Prostate gland (tissue), 2 donors: ENCODE measurements around the gene TXNRD2. TPM values are rescaled to one million over a fixed set of nuclear protein-coding genes. Genes with fewer than 3 reads are reported as not detected.

Source experiments
- DNase-seq: peaks from one replicate; pipeline ENCODE4 v3.0.0-alpha.2; 2019; ENCODE audit warnings: low spot score
- H3K27ac ChIP-seq, 2 donors: fragments of 200-600 bp; sonication (generic); 2 replicates each; pipeline ENCODE4 v1.5.1; 2017 to 2019
- H3K27me3 ChIP-seq: fragments of 200-600 bp; sonication (generic); replicated peaks from 2 replicates; pipeline ENCODE4 v1.5.1; 2019; ENCODE audit not compliant: insufficient read depth
- H3K36me3 ChIP-seq, 2 donors: fragments of 200-600 bp; sonication (generic); 1 replicate in 1 of 2; 2 replicates in 1 of 2; pipeline versions ENCODE4 v1.5.1 to v1.8.1; 2017 to 2019
- H3K4me1 ChIP-seq: fragments of 200-600 bp; sonication (generic); replicated peaks from 2 replicates; pipeline ENCODE4 v1.5.1; 2019
- H3K4me3 ChIP-seq, 2 donors: fragments of 200-600 bp; sonication (generic); 2 replicates each; pipeline ENCODE4 v1.5.1; 2017 to 2019
- H3K9me3 ChIP-seq: fragments of 200-600 bp; sonication (generic); 2 replicates; pipeline ENCODE4 v1.5.1; 2017
- POLR2A ChIP-seq: fragments of 450-650 bp; IDR thresholded peaks from one replicate; pipeline ENCODE4 v1.6.1; 2016; ENCODE audit warnings: antibody characterized with exemption, mild to moderate bottlenecking
- POLR2AphosphoS5 ChIP-seq: sonication (generic); formaldehyde crosslinking; IDR thresholded peaks from one replicate; pipeline ENCODE4 v1.6.1; 2017; ENCODE audit warnings: antibody characterized with exemption
- WGBS: methylation state at CpG from one replicate; pipeline ENCODE4 v1.1.5; 2018; 5-methylcytosine and 5-hydroxymethylcytosine counted together
- intact Hi-C: fragments of 100-400 bp; cut with DNase I; formaldehyde crosslinking; loops from one replicate; pipeline ENCODE4 v1.14.2; 2022
- total RNA-seq, 2 donors: library from RNA; depleted of rRNA; stranded (reverse); fragments of >200 nt; gene quantifications; one replicate each; pipeline ENCODE4 v1.1.0, GENCODE V29; 2016
- TF ChIP-seq, protein P1 (sequence below), 4 experiments: fragments of 200-600 bp in 2 of 4; fragments of 450-650 bp in 2 of 4; sonication (generic) in 2 of 4; IDR thresholded peaks; 1 replicate in 3 of 4; 2 replicates in 1 of 4; pipeline ENCODE4 v1.5.1; 2016 to 2019; ENCODE audit warnings: antibody characterized with exemption in 4 of 4, mild to moderate bottlenecking in 2 of 4, moderate library complexity in 2 of 4

The TXNRD2 gene
- total RNA-seq, 2 donors from 2014 or later, result 62.1 to 84.5 TPM

DNA sequence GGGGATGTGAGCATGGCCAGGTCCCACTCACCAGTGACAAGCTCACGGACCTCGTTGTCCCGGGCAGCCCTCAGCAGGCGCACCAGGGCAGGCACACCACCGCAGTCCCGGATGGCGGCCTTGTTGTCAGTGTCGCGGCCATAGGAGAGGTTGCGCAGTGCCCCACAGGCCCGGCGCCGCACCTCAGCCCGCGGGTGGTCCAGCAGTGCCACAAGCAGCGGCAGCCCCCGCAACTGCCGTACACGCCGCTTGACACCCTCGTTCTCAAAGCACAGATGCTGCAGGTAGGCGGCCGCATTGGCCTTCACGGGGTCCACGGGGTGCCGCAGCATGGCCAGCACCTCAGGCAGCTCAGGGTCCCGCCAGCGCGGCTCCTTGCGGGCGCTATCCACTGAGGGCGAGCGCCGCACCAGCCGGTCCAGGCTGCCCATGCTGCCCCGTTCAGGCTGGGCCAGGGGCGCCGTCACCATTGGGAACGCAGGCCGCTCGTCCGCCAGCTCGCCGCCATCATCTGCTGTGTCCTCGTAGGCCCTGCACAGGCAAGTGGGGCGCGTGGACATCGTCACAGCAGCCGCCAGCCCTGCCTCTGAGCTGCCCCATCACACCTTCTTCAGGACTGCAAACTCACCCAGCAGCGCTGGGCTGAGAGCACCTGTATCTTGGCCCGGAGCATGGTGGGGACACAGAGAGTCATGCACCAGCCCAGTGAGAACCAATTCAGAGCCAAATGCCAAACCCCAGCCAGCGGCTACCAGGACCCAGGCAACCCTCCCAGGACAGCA lies 38.3 kb upstream of the TXNRD2 start:
- Histone ChIP-seq H3K4me1 (no peaks in the 10 kb centered on the region), H3K36me3 (peaks cover 5 to 7% of the 10 kb centered on the region in 2 donors), H3K27ac (no peak overlapping the region), H3K27me3 (no peaks in the 10 kb centered on the region), H3K4me3 (no peak overlapping the region), H3K9me3 (no peaks in the 10 kb centered on the region)
- 96% methylated on average over 48 of the region's 52 CpGs for WGBS
- no peak for DNase-seq
- intact Hi-C loops, result no loop called here
- no peak for TF ChIP-seq POLR2A

DNA sequence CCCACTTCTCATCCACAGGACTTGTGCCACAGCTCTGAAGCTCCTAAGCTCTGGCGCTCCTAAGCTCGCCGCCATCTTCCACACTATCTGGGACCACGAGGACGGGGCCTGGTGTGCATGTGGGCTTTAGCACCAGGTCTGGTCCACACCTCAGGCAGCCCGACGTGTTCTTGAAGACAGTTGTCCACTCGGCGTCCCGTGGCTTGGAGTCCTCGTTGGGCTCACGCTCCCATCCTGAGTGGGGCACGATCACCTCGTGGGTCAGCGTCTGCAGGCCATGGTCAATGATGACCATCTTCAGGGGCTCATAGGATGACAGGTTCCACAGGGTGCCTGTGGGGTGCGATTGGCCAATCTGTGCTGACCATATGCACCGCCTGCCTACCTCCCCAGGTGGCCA lies 37.1 kb upstream of the TXNRD2 start:
- Histone ChIP-seq H3K36me3 (peaks cover 5 to 7% of the 10 kb centered on the region in 2 donors), H3K4me1 (no peaks in the 10 kb centered on the region), H3K4me3 (no peak overlapping the region), H3K9me3 (no peaks in the 10 kb centered on the region), H3K27me3 (no peaks in the 10 kb centered on the region), H3K27ac (no peak overlapping the region)
- no peak for DNase-seq
- intact Hi-C loops, result no loop called here
- 96% methylated on average over 12 of the region's 17 CpGs for WGBS
- TF ChIP-seq POLR2AphosphoS5, result no peak
- TF ChIP-seq POLR2A, result no peak

DNA sequence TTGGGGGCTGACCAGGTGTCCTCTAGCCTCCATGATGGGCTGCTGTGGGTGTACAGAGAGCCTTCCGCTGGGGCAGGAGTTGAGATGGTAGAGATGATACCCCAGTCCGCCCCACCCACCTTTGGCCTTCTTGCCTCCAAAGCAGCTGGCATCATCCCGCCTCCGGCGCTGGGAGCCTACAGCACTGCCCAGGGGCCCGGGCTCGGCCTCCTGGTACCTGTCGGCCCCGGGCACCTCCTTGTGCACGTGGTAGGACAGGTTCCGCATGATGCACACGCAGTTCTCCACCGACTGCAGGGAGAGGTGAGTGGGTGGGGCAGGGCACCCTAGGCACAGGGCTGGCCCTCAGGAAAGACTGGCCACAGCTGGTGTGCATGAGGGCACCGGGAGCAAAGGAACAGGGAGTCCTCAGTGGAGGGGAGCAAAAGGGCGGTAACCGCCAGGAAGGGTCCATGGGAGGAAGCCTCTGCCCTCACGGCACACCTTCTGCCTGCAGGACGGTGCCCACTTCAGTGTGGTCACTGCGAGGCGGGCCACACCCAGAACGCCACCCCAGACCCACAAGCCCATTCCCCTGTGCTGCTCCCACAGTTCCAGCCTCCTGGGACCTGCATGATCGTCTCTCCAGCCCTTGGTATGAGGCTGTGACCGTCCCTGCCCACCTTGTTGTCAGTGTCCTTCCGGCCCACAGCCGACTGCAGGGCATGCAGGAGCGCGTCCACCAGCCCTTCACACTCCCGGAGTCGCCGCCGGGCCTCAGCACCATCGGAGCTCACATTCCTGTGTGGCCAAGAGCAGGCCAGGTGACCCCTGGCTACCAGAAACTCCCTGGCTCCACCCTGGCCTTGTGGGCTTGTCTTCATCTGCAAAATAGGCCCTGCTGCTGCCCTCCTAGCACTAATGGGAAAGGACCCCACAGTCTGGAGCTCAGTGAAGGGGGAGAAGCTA lies 36.0 kb upstream of the TXNRD2 start:
- Histone ChIP-seq H3K27me3 (no peaks in the 10 kb centered on the region), H3K27ac (no peak overlapping the region), H3K4me3 (no peak overlapping the region), H3K4me1 (no peaks in the 10 kb centered on the region), H3K9me3 (no peaks in the 10 kb centered on the region), H3K36me3 (peaks cover 5 to 7% of the 10 kb centered on the region in 2 donors)
- intact Hi-C loops, result no loop called here
- TF ChIP-seq POLR2AphosphoS5 (no peak), POLR2A (no peak)
- TF ChIP-seq, protein P1, sequence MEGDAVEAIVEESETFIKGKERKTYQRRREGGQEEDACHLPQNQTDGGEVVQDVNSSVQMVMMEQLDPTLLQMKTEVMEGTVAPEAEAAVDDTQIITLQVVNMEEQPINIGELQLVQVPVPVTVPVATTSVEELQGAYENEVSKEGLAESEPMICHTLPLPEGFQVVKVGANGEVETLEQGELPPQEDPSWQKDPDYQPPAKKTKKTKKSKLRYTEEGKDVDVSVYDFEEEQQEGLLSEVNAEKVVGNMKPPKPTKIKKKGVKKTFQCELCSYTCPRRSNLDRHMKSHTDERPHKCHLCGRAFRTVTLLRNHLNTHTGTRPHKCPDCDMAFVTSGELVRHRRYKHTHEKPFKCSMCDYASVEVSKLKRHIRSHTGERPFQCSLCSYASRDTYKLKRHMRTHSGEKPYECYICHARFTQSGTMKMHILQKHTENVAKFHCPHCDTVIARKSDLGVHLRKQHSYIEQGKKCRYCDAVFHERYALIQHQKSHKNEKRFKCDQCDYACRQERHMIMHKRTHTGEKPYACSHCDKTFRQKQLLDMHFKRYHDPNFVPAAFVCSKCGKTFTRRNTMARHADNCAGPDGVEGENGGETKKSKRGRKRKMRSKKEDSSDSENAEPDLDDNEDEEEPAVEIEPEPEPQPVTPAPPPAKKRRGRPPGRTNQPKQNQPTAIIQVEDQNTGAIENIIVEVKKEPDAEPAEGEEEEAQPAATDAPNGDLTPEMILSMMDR (IDR thresholded peaks at IDR 0.05), result no peak
- DNase-seq, result no peak
- WGBS, result 74% methylated on average over 31 of the region's 32 CpGs

DNA sequence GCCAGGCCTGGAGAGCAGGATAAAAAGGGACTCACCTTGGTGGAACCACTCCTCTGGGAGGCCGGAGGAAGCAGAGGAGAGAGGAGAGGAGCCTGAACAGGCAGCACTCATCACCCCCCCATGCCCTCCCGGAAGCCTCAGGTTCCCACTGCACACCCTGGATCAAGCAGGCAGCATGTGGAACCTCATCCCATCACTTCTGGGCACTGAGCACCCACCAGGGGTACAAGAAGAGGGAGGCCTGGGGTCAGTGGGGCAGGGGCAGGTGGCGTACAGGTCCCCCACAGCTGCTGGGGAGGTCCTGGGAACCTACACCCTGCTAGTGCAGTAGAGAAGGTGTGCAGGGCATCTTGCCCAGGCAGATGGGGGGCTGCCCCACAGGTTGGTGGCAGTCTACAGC lies 35.1 kb upstream of the TXNRD2 start:
- DNase-seq, result no peak
- Histone ChIP-seq H3K4me3 (no peak overlapping the region), H3K4me1 (no peaks in the 10 kb centered on the region), H3K27ac (no peak overlapping the region), H3K36me3 (peaks cover 5 to 7% of the 10 kb centered on the region in 2 donors), H3K9me3 (no peaks in the 10 kb centered on the region), H3K27me3 (no peaks in the 10 kb centered on the region)
- 94% methylated on average over 3 of the region's 3 CpGs for WGBS
- intact Hi-C loops, result no loop called here
- TF ChIP-seq, protein P1 (IDR thresholded peaks at IDR 0.05), result no peak
- TF ChIP-seq POLR2A (no peak), POLR2AphosphoS5 (no peak)

DNA sequence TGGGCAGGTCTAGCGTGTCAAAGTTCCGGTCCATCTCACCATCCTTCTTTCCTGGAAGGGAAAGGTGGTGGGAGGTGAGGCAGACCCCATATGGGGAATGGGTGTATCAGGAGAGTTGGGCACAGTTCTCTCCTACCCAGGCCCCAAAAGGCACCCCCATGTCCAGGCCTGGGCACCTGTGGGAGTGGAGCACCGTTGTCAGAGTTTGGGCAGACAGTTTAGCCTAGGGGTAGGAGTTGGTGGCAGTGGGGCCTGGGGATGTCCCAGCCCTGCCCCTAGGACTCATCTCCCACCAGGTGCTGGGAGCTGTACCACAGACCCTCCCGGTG lies 34.1 kb upstream of the TXNRD2 start:
- peaks cover 0 to 5% of the 10 kb centered on the region in 2 donors for H3K36me3 ChIP-seq
- TF ChIP-seq POLR2AphosphoS5, result no peak
- TF ChIP-seq, protein P1 (IDR thresholded peaks at IDR 0.05), result no peak
- TF ChIP-seq POLR2A, result no peak

More for the DNA sequence above, 34.1 kb upstream of the TXNRD2 start:
- no peaks in the 10 kb centered on the region for H3K4me1 ChIP-seq
- no peak overlapping the region for H3K27ac ChIP-seq
- no peak for DNase-seq
- H3K9me3 ChIP-seq, result no peaks in the 10 kb centered on the region
- intact Hi-C loops, result no loop called here
- no peak overlapping the region for H3K4me3 ChIP-seq
- no peaks in the 10 kb centered on the region for H3K27me3 ChIP-seq
- WGBS, result 87% methylated on average over 4 of the region's 4 CpGs
